Epidermal melanocyte (primary cell): ENCODE data around the gene ARL11.
A peak's percentile ranks its signal among the peaks of the same experiment; 100 is the strongest.
"Not testable (repeated sequence)": the region's sequence is repeated elsewhere in the genome, so short reads cannot be mapped to it uniquely, and the experiment has no call there.

ENCODE experiments used
- DNase-seq: peaks from one replicate; pipeline ENCODE4 v3.0.0; 2011; ENCODE audit warnings: low spot score; ENCODE audit not compliant: insufficient read length

Gene ARL11

DNA sequence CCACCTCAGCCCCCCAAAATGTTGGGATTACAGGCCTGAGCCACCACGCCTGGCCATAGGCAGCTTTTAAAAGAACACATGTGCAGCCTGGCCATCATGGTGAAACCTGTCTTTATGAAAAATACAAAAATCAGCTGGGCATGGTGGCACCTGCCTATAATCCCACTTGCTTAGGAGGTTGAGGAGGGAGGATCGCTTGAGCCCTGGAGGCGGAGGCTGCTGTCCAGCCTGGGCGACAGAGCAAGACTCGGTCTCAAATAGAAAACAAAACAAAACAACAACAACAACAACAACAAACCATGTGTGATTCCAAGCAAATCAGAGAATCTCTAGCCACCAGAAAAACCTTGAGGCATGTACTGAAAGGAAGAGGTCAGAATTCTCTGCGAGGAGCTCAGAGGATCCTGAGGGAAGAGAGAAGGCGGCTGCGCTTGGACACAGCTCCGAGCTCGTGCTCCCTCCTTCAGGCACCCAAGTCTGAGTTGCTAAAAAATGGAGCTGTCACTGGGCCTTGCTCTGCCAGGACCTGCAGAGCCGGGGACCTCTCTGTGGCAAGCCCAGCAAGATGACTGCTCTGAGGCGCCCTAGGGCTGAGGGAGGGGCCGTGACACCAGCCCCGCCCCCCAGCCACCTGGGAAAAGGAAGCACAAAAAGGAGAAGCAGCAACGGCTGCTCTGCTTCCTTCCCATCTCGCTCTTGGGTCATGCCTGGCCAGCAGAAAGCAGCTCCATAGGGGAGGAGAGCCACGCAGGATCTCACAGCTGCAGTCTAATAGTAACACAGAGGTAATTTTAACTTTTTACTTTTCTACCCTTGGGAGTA, at the start of gene ARL11:
Gene ARL11 (plus strand): TSS at position 677 of the 822 bp plus-strand sequence. CDS start 1,941 bp downstream, outside the sequence.
- DNase-seq: no peak

DNA sequence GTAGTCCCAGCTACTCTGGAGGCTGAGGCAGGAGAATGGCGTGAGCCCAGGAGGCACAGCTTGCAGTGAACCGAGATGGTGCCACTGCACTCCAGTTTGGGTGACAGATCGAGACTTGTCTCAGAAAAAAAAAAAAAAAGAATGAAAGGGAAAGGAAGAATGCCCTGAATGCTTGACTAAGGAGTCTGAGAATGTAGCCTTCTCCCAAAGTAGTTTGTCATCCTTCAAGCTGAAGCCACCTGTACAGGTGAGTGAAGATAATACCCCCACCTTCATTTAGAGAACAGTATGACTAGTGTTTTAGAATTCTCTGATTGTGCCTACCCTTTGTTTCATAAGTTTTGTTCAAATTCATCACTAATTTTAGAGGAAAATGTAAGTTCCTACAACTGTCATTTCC, 48.8 kb upstream of the ARL11 start:
- DNase-seq: no peak

DNA sequence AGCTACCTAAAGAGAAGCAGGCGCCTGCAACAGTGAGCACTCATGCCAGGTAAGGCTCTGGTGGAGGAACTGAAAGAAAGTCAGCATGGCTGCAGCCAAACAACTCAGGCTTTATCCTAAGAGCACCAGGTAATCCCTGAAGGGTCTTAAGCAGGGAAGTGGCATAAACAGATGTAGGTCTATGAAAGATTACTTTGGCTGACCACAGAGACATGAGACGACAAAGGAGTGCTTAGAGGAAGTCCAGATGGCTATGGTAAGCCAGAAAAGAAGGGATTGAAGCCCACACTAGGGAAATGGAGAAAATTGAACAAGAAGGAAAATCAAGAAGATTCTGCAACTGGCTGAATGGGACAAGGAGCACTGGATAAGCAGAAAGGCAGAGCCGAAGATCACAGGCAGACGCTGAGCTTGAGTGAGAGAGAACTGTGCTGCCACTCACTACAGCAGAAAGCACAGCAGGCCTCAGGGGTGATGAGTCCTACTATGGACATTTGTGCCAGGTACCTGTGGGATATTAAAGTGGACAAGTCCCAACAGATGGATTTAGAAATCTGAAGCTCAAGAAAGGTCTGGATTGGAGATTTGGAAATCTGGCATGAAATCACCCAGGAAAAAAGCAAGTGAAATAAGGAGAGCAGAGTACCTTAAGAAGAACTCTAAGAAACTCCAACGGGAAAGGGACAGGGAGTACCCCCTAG, 47.2 kb upstream of the ARL11 start:
- no peak for DNase-seq

DNA sequence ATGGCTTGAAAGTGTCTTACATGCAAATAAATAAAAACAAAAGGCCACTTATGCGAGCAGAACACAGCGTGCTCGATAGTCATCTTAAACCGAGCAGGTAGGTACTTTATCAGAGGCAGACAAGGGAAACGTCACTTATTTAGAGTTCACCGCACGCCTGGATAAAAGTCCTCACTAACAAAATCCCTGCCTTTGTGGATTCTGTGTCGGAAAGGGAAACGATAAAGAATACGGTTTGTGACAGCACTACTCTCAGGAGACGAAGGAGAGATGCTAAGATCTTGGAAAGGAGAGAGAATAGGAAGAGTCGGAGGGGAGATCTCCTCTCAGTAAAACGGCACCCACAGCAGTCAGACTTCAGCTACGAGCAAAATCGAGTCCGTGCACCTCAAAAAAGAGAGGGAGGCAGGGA, 43.5 kb upstream of the ARL11 start:
- no peak for DNase-seq

DNA sequence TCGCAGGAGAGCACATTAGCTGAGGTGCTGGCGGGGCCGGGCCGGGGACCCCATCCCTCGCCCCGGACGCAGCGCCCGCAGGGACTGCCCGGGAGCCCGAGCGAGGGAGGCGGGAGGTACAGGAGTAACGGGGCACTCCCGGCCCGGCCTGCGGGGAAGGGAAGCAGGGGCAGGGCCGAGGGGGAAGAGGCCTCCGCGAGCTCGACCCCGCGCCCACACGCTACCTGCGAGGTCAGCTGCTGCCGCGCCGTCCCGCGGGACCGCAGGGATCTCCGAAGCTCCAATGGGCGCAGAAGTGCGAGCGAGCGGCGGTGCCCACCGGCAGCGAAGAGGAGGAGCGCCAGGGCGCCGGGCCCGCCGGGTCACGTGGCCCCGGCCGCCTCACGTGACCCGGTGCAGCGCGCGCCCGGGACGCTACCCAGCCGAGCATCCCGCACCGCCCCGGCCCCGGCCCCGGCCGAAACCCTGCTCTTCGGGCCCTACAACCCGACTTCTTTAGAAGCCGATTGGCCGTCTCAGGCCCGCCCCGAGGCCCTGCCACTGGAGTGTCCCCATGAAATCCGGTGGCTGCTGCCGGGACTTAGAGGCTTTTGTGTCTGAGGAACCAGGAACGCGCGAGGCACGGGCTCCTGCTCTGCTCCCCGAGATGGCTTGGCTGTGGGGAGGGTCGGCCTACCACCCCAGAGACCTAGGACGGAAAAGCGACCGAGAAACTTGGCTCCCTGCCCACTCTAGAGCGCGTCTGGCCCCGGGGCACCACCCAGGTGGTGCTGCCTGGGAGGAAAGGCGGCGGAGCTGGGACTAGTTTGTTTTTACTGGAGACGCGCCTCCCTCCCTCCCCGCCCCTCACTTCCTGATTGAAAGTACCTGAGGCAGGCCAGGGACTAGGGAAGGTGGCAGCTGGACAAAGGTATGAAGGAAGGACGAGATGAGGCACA, 42.8 kb upstream of the ARL11 start, which contains the start of gene RCBTB1:
Gene RCBTB1 (minus strand): TSS at position 339 of the 938 bp plus-strand sequence. CDS start 18,279 bp downstream, outside the sequence.
- DNase-seq: peak; percentile 85

DNA sequence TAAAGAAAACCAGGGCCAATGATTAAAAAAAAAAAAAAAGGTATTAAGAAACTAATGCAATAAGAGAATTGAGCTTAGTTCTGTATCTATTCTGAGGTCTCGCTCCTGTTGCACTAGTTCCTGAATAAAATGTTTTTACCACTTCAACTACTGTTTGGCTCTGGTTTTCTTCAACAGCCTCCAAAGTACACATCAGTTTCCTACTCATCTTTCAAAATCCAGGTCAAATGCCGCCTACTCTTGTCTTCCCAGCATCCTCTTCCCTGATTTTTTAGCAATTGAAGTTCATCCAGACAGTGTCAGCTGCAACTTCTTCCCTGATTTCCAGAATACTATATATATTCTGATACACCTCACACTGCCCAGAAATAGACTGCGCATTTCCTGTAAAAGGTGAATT, 41.6 kb upstream of the ARL11 start:
- no peak for DNase-seq

DNA sequence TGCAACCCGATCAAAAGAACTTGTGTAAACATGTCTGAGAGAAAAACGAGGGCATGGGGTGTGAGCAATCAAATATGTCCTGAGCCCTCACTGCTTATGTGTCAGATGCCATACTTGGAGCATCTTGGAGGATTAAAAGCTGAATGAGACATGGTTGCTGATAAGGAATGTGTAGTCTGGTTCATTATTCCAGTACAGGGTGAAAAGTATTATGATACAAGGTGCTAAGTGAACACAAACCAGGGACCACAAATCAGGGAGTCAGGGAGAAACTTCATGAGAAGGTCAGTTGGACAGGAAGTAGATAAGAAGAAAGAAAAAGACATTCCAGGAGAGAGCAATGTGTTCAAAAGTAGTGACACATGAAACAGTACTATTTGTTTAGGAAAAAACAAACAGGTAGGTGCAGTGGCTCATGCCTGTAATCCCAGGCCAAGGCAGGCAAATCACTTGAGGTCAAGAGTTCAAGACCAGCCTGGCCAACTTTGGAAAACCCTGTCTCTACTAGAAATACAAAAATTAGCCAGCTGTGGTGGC, 40.9 kb upstream of the ARL11 start:
- DNase-seq: no peak

DNA sequence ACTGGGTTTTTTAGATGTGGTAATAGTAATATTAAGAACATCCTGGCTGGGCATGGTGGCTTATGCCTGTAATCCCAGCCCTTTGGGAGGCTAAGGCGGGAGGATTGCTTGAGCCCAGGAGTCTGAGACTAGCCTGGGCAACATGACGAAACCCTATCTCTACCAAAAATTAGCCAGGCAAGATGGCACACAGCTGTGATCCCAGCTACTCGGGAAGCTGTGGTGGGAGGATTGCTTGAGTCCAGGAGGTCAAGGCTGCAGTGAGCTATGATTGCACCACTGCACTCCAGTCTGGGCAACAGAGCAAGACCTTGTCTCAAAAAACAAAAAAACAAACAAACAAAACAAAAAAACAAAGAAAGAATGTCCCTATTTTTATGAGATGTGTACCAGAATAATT, 37.6 kb upstream of the ARL11 start:
- not testable (repeated sequence) for DNase-seq

DNA sequence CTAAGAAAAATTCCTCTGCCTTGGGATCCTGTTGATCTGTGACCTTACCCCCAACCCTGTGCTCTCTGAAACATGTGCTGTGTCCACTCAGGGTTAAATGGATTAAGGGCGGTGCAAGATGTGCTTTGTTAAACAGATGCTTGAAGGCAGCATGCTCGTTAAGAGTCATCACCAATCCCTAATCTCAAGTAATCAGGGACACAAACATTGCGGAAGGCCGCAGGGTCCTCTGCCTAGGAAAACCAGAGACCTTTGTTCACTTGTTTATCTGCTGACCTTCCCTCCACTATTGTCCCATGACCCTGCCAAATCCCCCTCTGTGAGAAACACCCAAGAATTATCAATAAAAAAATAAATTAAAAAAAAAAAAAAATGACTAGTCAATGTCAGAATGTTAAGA, 34.4 kb upstream of the ARL11 start:
- not testable (repeated sequence) for DNase-seq

DNA sequence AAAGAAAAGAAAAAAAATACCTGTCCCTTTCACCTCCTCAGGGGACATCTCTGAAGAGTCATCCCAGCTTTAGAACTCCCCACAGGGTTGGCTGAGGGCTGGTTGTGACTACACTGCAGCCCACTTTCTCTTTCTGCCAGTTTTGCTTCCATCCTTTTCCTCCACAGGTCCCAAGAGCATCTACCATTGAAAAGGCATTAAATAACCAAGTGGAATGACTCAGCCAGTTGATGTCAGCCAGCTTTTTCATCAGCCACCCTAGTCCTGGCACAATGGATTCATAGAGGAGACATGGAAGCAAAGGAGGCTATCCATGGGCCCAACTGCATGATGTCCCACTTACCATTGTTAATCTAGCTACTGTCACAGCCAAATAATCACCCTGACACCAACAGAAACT, 33.7 kb upstream of the ARL11 start:
- DNase-seq: no peak

DNA sequence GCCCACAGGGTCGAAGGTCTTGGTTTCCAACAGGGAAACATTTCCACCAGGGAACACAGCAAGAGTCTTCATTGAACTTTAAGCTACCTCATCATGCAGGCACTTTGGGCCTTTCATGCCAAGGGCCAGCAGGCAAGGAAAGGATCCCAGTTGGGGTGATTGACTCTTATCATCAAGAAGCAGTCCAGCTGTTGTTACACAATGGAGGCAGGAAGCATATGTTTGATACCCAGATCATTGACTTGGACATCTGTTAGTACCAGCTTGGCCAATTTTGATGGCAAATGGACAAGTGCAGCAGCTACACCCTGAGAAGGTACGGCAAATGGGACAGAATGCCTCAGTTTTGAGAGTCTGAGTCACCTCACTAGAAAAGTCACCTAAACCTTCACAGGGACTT, 32.1 kb upstream of the ARL11 start:
- no peak for DNase-seq

DNA sequence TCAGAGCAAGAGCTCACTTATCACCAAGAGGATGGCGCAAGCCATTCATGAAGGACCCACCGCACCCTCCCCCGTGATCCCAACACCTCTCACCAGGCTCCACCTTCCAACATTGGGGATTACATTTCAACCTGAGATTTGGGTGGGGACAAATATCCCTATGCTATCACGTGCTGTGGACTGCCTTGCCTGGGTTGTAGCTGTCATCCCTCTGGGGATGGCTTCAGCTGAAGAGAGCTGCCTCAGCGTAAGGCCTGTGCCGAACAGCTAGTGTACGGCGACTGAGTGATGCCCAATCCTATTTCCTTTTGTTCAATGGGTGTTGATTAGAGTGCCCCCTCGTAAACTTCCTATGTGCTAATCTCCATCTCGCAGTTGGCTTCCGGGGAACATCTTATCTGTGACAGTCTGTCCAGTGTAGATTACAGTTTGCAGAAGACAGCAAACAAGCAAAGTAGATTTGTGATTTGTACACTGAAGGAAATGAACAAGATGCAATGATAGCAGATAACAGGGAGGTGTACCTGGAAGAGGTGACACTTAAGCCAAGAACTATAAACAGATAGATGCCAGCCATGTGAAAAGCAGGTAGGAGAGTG, 31.2 kb upstream of the ARL11 start:
- DNase-seq: no peak

DNA sequence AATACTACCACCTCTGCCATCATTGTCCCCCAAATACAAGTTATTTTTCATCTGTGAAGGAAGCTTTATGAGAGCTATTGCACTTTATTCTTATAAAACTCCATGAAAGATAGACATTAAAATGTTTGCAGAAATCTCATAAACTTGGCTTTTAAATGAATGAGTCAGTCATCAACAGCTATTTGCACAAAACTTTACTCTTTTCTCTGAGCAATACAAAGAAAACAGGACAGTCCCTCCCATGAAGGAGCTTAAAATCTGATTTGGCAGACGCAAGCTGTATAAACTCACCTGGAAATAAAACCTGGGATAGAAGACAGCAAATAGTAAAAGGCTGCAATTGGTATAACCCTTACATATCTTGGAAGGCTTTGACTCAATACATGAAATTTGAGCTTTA, 26.3 kb upstream of the ARL11 start:
- no peak for DNase-seq

DNA sequence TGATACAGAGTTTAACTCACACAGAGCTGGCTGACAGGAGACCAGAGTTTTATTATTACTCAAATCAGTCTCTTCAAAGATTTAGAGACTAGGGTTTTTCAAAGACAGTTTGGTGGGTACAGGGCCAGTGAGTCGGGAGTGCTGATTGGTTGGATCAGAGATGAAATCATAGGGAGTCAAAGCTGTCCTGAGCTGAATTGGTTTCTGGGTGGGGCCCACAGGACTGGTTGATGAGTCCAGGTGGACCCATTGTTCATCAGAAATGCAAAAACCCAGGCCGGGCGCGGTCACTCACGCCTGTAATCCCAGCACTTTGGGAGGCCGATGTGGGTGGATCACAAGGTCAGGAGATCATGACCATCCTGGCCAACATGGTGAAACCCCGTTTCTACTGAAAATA, 25.7 kb upstream of the ARL11 start:
- not testable (repeated sequence) for DNase-seq

DNA sequence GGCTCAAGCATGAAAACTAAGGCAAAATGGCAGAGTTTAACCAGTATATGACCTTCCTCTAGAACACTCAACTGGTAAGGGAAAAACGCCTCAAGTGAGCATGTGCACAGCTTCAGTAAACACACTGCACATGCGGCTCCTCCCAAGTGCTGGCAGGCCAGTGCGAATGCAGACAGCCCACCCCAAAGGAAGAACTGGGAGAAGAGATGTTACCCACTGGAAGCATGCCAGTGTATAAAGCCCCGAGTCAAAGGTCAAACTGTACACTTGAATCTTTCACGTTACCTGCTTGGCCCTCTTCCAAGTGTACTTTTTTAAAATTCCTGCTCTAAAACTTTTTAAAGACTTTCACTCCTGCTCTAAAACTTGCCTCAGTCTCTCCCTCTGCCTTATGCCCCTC, 23.7 kb upstream of the ARL11 start:
- no peak for DNase-seq

DNA sequence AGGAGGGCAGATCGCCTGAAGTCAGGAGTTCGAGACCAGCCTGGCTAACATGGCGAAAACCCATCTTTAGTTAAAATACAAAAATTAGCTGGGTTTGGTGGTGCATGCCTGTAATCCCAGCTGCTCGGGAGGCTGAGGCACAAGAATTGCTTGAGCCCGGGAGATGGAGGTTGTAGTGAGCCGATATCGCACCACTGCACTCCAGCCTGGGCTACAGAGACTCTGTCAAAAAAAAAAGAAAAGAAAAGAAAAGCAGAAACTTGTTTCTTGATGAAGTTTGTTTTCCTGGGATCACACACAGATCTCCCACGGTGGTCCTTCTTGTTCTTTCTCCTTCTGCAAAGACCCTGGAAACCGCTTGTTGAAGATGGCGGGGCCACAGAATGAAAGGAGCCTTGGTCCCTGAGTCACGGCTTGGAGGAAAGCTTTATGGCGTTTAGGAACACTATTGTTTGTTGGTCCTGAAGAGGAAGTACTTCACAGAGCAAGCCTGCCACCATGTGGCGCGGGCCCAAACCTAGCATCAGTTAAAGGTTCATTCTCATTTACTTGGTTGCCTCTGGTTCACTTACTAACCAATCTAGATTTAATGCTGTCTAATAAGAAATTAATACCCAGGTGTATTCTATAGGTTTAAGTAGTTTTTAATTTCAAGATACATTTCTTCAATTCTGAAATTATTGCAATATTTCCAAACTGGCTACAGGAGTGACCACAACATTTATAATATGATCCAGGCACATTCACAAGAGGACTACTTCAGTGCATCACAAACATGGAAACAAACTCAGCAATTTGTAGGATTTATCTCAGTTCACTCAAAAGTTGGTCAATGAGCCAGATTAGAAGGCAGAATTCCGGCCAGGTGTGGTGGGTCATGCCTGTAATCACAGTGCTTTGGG, 21.3 kb upstream of the ARL11 start:
- peak; percentile 88 for DNase-seq

DNA sequence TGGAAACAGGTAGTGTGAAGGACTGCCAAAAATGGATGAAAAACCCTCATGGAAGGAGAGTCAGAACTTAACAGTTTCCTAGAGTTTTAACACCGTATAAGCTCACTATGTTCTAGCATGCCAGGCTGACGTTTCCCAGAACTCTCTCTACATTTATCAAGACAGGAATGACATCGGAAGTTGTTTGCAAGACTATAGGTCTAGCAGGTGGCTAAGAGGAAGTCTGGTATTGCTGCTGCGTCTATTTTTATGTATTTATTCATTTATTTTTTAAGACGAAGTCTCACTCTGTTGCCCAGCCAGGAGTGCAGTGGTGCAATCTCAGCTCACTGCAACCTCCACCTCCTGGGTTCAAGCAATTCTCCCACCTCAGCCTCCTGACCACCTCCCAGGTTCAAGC, 20.5 kb upstream of the ARL11 start:
- no peak for DNase-seq

DNA sequence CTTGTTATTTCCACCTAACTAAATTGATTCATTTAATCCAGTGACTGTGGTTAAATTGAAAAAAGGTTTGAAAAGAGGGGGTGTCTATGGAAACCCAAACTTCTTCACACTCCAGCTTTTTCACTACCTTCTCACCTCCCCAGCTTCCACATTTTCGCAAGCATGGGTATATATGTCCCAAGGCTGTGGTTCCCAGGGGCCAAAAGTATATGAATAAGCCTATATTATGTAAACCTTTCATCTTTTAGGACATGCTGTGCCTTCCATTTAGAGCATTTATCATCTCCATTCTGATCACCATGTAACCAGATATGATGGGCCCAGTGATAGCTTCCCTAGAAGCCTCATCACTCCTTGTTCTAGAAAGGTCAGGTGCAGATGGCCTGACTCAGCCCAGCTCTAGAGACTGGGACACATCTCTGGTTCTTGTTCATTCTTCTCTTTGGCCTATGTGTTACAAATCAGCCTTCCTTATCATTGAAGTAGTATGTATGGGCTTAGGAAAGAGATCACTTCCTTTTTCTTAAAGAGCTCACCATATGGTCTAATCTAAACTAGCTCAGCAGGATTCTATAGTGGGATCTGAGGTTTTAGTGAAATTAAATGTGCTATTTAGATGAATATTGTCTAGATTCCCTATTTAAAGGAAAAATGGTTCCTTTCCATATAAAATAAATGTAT, 19.5 kb upstream of the ARL11 start:
- DNase-seq: no peak

DNA sequence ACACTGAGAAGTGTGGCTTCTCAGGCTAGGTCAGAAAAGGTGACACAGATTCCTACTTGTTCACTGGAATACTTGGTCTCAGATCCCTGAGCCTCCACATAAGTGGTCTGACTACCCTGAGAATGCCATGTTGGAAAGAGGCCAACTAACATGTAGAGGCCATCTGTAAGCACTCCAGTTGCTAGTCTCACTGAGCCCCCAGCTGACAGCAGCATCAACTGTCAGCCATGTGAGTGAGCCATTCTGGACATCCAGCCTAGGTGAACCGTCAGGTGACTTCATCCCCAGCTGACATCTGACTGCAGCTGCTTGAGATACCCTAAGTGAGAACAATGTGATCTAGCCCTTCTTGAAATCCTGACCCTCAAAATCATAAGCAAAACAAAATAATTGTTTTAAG, 18.1 kb upstream of the ARL11 start:
- DNase-seq: no peak
